ENCODE results near the gene TEX28. TPM values are rescaled to one million over a fixed set of nuclear protein-coding genes. Genes with fewer than 3 reads are reported as not detected.

TEX28 gene
- total RNA-seq, 1 experiment from 2014 or later, result not detected

- CTCF ChIA-PET, result interaction anchor here (1.1 kb wide), 1 partner anchor 9 kb away, joined by 3 read pairs; no protein-coding TSS in a partner anchor
- no peak overlapping the region for H3K27ac ChIP-seq (ENCODE audit: low read depth, low read length)
- H3K4me3 ChIP-seq (replicated peaks in 1 of 2; ENCODE audit: low read depth in 1 of 2, low read length in 2 of 2), result no peak overlapping the region
- H3K9me2 ChIP-seq (ENCODE audit: insufficient read depth), result no peaks in the 10 kb centered on the region
- no peaks in the 10 kb centered on the region for H4K20me1 ChIP-seq (ENCODE audit: insufficient read depth)
- H3K4me2 ChIP-seq (ENCODE audit: low read length), result no peak overlapping the region
- no peak overlapping the region for H2AFZ ChIP-seq (ENCODE audit: low read depth, low read length, poor library complexity, severe bottlenecking)
- POLR2A ChIA-PET, result no interaction called here
- H3K9me3 ChIP-seq (ENCODE audit: control insufficient read depth in 1 of 2, insufficient read depth in 1 of 2, low read depth in 1 of 2, low read length in 2 of 2), result no peaks in the 10 kb centered on the region
- no peak for DNase-seq (ENCODE audit: low read depth, low spot score)
- TF ChIP-seq FOSL1 (IDR thresholded peaks at IDR 0.05; ENCODE audit: low read depth), result no peak
- TF ChIP-seq ZNF274 (IDR thresholded peaks at IDR 0.05; ENCODE audit: low read depth, low read length), result no peak
- no peak for TF ChIP-seq ELF1 (IDR thresholded peaks at IDR 0.05; ENCODE audit: borderline replicate concordance, low read depth)
- TF ChIP-seq CBX3 (IDR thresholded peaks at IDR 0.05; ENCODE audit: low read depth), result no peak
- no peak for TF ChIP-seq CEBPB (IDR thresholded peaks at IDR 0.05; ENCODE audit: low read depth)
- TF ChIP-seq, protein P1, sequence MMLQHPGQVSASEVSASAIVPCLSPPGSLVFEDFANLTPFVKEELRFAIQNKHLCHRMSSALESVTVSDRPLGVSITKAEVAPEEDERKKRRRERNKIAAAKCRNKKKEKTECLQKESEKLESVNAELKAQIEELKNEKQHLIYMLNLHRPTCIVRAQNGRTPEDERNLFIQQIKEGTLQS (IDR thresholded peaks at IDR 0.05), result no peak
- no peak for TF ChIP-seq SP1 (IDR thresholded peaks at IDR 0.05; ENCODE audit: low read depth)
- TF ChIP-seq JUND (IDR thresholded peaks at IDR 0.05), result no peak
- TF ChIP-seq EZH2phosphoT487 (IDR thresholded peaks at IDR 0.05; ENCODE audit: borderline replicate concordance), result no peak
- TF ChIP-seq SIN3A (IDR thresholded peaks at IDR 0.05; ENCODE audit: low read depth), result no peak
- no peak for TF ChIP-seq EGR1 (IDR thresholded peaks at IDR 0.05; ENCODE audit: low read depth)
- TF ChIP-seq, protein P2, sequence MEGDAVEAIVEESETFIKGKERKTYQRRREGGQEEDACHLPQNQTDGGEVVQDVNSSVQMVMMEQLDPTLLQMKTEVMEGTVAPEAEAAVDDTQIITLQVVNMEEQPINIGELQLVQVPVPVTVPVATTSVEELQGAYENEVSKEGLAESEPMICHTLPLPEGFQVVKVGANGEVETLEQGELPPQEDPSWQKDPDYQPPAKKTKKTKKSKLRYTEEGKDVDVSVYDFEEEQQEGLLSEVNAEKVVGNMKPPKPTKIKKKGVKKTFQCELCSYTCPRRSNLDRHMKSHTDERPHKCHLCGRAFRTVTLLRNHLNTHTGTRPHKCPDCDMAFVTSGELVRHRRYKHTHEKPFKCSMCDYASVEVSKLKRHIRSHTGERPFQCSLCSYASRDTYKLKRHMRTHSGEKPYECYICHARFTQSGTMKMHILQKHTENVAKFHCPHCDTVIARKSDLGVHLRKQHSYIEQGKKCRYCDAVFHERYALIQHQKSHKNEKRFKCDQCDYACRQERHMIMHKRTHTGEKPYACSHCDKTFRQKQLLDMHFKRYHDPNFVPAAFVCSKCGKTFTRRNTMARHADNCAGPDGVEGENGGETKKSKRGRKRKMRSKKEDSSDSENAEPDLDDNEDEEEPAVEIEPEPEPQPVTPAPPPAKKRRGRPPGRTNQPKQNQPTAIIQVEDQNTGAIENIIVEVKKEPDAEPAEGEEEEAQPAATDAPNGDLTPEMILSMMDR (IDR thresholded peaks at IDR 0.05 in 2 of 3, conservative IDR thresholded peaks at IDR 0.05 in 1 of 3; ENCODE audit: borderline replicate concordance in 1 of 3, insufficient read depth in 1 of 3, low read depth in 2 of 3, low read length in 2 of 3), result no peak
- no peak for TF ChIP-seq YY1 (IDR thresholded peaks at IDR 0.05; ENCODE audit: extremely low read depth, insufficient replicate concordance, low read depth, low read length)
- RAD21 ChIA-PET (ENCODE audit: low non-redundant PET in 1 of 2, low total read pairs in 2 of 2, uncharacterized antibody in 2 of 2, unreplicated experiment in 2 of 2), result no interaction called here
- H3K27me3 ChIP-seq (ENCODE audit: insufficient read depth, low read length), result no peaks in the 10 kb centered on the region
- H3K36me3 ChIP-seq (ENCODE audit: control insufficient read depth in 1 of 2, insufficient read depth in 2 of 2, low read length in 2 of 2), result no peaks in the 10 kb centered on the region
- intact Hi-C loops (cut with micrococcal nuclease), result no loop called here
- BruUV-seq (replicated peaks), result no TSS peak
- H3K9ac ChIP-seq (ENCODE audit: low read length), result no peak overlapping the region
- no peak for ATAC-seq
- no peaks in the 10 kb centered on the region for H3K79me2 ChIP-seq (ENCODE audit: insufficient read depth, low read length)
- 0 out of 4 replicates have a peak, but pooled peaks cover 0 to 4% of the 10 kb centered on the region in 2 experiments for H3K4me1 ChIP-seq (ENCODE audit: control insufficient read depth in 1 of 2, insufficient read depth in 2 of 2, low read length in 2 of 2)
Measured at GRCh38 chrX:154309041-154309775, 14.3 kb upstream of the TEX28 start.

Data from HCT116 (cell line).